ENCODE data around the gene IL20RA.
"Not testable (repeated sequence)": the region's sequence is repeated elsewhere in the genome, so short reads cannot be mapped to it uniquely, and the experiment has no call there.

GRCh38 chr6:137075790-137076189 lies 31.0 kb upstream of the IL20RA start:
- not testable (repeated sequence) for TF ChIP-seq CTCF, POLR2A (IDR thresholded peaks at IDR 0.05)
